ENCODE results near the gene PRELID3B.

DNA sequence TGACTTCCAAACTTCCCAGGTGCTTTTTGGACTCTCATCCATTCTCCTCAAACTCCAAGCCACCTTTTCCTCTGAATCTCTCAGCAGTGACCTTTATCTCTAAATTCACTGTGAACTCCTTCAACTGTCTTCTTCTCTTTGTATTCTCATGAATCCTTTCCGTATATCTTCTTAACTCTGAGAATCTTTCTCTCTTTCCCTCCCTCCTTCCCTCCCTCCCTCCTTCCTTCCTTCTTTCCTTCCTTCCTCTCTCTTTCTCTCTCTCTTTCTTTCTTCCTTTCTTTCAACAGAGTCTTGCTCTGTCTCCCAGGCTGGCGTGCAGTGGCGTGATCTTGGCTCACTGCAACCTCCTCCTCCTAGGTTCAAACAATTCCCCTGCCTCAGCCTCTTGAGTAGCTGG is 4.3 kb upstream of the PRELID3B start:
- TF ChIP-seq, protein P1, sequence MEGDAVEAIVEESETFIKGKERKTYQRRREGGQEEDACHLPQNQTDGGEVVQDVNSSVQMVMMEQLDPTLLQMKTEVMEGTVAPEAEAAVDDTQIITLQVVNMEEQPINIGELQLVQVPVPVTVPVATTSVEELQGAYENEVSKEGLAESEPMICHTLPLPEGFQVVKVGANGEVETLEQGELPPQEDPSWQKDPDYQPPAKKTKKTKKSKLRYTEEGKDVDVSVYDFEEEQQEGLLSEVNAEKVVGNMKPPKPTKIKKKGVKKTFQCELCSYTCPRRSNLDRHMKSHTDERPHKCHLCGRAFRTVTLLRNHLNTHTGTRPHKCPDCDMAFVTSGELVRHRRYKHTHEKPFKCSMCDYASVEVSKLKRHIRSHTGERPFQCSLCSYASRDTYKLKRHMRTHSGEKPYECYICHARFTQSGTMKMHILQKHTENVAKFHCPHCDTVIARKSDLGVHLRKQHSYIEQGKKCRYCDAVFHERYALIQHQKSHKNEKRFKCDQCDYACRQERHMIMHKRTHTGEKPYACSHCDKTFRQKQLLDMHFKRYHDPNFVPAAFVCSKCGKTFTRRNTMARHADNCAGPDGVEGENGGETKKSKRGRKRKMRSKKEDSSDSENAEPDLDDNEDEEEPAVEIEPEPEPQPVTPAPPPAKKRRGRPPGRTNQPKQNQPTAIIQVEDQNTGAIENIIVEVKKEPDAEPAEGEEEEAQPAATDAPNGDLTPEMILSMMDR (IDR thresholded peaks at IDR 0.05; ENCODE audit: control extremely low read depth in 1 of 3, insufficient read depth in 1 of 3, low read depth in 1 of 3, low read length in 3 of 3): no peak
- no peak for TF ChIP-seq POLR2A (IDR thresholded peaks at IDR 0.05; ENCODE audit: control extremely low read depth in 1 of 2, low read depth in 2 of 2, low read length in 2 of 2)
- no peak for TF ChIP-seq KDM1A (IDR thresholded peaks at IDR 0.05; ENCODE audit: borderline replicate concordance, low read length)
- TF ChIP-seq YY1 (IDR thresholded peaks at IDR 0.05; ENCODE audit: low read depth, low read length): no peak
- TF ChIP-seq RNF2 (IDR thresholded peaks at IDR 0.05; ENCODE audit: borderline replicate concordance, low read depth, low read length, missing control alignments, poor library complexity, severe bottlenecking): no peak
- no peak for TF ChIP-seq JUN (IDR thresholded peaks at IDR 0.05; ENCODE audit: low read depth, low read length)
- no peak for TF ChIP-seq POLR2AphosphoS5 (IDR thresholded peaks at IDR 0.05; ENCODE audit: low read depth, low read length)
- TF ChIP-seq, protein P2, sequence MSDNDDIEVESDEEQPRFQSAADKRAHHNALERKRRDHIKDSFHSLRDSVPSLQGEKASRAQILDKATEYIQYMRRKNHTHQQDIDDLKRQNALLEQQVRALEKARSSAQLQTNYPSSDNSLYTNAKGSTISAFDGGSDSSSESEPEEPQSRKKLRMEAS (IDR thresholded peaks at IDR 0.05): no peak
- TF ChIP-seq CHD2 (IDR thresholded peaks at IDR 0.05; ENCODE audit: low read length): no peak
- no peak for TF ChIP-seq TAF1 (IDR thresholded peaks at IDR 0.05; ENCODE audit: low read depth, low read length)
- TF ChIP-seq CBX8 (IDR thresholded peaks at IDR 0.05; ENCODE audit: borderline replicate concordance, low read depth, low read length): no peak
- TF ChIP-seq, protein P3, sequence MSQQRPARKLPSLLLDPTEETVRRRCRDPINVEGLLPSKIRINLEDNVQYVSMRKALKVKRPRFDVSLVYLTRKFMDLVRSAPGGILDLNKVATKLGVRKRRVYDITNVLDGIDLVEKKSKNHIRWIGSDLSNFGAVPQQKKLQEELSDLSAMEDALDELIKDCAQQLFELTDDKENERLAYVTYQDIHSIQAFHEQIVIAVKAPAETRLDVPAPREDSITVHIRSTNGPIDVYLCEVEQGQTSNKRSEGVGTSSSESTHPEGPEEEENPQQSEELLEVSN (IDR thresholded peaks at IDR 0.05): no peak
- no peak for TF ChIP-seq EZH2 (IDR thresholded peaks at IDR 0.05; ENCODE audit: low read depth, low read length, severe bottlenecking)
